Spinal cord (tissue), 10 donors: ENCODE measurements around the gene MED10. TPM values are rescaled to one million over a fixed set of nuclear protein-coding genes. Genes with fewer than 3 reads are reported as not detected.
A peak's percentile ranks its signal among the peaks of the same experiment; 100 is the strongest.

Source experiments
- DNase-seq, 6 donors: peaks; one replicate each; pipeline versions ENCODE4 v3.0.0 to v3.0.0-alpha.2; 2013 to 2015; ENCODE audit warnings: low spot score in 6 of 6, low read depth in 4 of 6
- H3K27ac ChIP-seq: one replicate; pipeline ENCODE4 v1.5.1; 2013; ENCODE audit warnings: low read depth, low read length, control low read depth
- H3K27me3 ChIP-seq: one replicate; pipeline ENCODE4 v1.6.1; 2013; ENCODE audit warnings: low read length; ENCODE audit not compliant: control insufficient read depth, insufficient read depth
- H3K36me3 ChIP-seq: one replicate; pipeline ENCODE4 v1.6.1; 2013; ENCODE audit warnings: low read length; ENCODE audit not compliant: control insufficient read depth, insufficient read depth
- H3K4me1 ChIP-seq: one replicate; pipeline ENCODE4 v1.6.1; 2013; ENCODE audit warnings: low read length; ENCODE audit not compliant: control insufficient read depth, insufficient read depth
- H3K4me3 ChIP-seq: one replicate; pipeline ENCODE4 v1.5.1; 2013; ENCODE audit warnings: low read depth, low read length, control low read depth
- H3K9me3 ChIP-seq: one replicate; pipeline ENCODE4 v1.6.1; 2013; ENCODE audit warnings: low read length; ENCODE audit not compliant: control insufficient read depth, insufficient read depth
- WGBS: methylation state at CpG from one replicate; pipeline ENCODE4 v1.1.5; 2013; ENCODE audit warnings: missing lambda C conversion rate; ENCODE audit not compliant: insufficient coverage; 5-methylcytosine and 5-hydroxymethylcytosine counted together
- polyA plus RNA-seq, 2 donors: library from polyadenylated mRNA; unstranded; fragments of 120-200 nt; gene quantifications; one replicate each; pipeline ENCODE4 v1.2.1, GENCODE V29; 2013; ENCODE audit not compliant: insufficient read length in 2 of 2
- total RNA-seq, 2 donors: library from RNA; depleted of rRNA in 1 of 2; stranded (reverse); fragments of 120-200 nt in 1 of 2; fragments of >200 nt in 1 of 2; gene quantifications; one replicate each; pipeline versions ENCODE4 v1.2.3 to v1.2.4, GENCODE V29; 2013 to 2014
- donor health status: healthy.

The MED10 gene
- total and polyA plus RNA-seq, 4 donors, result 10.8 to 58.8 (median 36.0) TPM

DNA sequence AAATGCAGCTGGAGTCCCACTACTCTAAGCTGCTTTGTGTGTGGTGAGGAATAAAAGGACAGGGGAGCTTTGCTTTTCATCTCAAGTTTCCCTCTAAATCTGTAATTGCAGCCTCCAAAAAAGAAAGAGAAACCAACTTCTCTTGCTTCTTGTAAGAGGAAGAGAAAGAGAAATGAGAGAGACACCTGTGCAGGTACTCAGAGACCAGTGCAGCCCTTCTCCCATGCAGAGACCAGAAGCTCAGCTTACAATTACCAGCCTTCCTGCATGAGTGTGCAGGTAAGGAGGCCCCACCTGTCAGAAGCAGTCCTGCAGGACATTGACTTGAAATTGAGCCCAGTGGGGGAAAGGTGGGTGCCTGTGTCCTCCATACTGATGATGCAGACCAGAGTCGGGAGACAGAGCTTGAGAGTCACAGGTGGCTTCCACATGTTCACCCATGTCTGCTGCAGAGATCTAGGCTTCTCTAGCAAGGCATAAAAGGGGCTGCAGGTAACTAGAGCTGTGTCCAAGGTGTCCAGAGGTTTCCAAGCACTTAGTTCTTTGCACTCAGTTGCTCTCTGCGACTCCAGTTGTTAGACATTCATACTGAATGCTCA is 15.3 kb upstream of the MED10 start:
- Histone ChIP-seq H3K4me3 (no peak overlapping the region), H3K27me3 (no peaks in the 10 kb centered on the region)
- 89% methylated on average over 2 of the region's 2 CpGs for WGBS

DNA sequence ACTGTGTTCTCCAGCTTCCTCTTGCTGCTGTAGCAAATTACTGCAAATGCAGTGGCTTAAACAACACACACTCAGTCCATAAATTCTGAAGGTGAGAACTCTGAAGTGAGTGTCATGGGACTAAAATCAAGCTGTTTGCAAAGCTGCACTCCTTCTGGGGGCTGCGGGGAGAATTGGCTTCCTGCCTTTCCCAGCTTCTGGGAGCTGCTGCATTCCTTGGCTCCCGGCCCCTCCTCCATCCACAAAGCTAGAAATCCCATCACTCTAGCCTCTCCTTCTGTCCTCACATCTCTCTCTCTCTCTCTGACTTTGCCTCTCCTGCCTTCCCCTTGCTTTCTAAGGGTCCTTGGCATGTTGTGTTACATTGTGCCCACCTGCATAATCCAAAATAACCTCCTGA is 14.2 kb upstream of the MED10 start:
- WGBS, result 46% methylated on average over 2 of the region's 2 CpGs
- Histone ChIP-seq H3K27ac (no peak overlapping the region), H3K4me3 (no peak overlapping the region), H3K36me3 (no peaks in the 10 kb centered on the region), H3K27me3 (no peaks in the 10 kb centered on the region), H3K9me3 (no peaks in the 10 kb centered on the region), H3K4me1 (no peaks in the 10 kb centered on the region)
- DNase-seq, result no peak

More for the DNA sequence above, 15.3 kb upstream of the MED10 start:
- DNase-seq, result no peak
- no peaks in the 10 kb centered on the region for H3K4me1 ChIP-seq
- H3K9me3 ChIP-seq, result no peaks in the 10 kb centered on the region
- H3K27ac ChIP-seq, result no peak overlapping the region
- no peaks in the 10 kb centered on the region for H3K36me3 ChIP-seq

DNA sequence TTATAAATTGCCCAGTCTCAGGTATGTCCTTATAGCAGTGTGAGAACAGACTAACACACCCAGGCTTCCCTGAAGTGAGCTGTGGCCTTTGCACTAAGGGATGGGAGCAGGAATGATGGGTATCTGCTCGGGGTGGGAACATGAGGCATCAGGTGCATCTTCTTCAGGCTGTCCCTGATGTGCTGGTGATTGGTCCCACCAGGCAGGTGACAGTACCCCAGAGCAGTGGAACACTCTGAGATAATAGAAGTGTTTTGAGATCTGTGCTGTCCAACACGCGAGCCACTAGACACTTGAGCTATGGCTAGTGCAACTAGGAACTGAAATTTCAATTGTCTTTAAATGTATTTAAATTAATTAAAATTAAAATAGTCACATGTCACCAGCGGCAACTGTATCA is 12.8 kb upstream of the MED10 start:
- WGBS, result 85% methylated on average over 1 of the region's 4 CpGs
- no peaks in the 10 kb centered on the region for H3K9me3 ChIP-seq
- no peaks in the 10 kb centered on the region for H3K27me3 ChIP-seq
- DNase-seq, result no peak
- no peaks in the 10 kb centered on the region for H3K4me1 ChIP-seq
- H3K27ac ChIP-seq, result no peak overlapping the region
- H3K36me3 ChIP-seq, result no peaks in the 10 kb centered on the region
- no peak overlapping the region for H3K4me3 ChIP-seq

DNA sequence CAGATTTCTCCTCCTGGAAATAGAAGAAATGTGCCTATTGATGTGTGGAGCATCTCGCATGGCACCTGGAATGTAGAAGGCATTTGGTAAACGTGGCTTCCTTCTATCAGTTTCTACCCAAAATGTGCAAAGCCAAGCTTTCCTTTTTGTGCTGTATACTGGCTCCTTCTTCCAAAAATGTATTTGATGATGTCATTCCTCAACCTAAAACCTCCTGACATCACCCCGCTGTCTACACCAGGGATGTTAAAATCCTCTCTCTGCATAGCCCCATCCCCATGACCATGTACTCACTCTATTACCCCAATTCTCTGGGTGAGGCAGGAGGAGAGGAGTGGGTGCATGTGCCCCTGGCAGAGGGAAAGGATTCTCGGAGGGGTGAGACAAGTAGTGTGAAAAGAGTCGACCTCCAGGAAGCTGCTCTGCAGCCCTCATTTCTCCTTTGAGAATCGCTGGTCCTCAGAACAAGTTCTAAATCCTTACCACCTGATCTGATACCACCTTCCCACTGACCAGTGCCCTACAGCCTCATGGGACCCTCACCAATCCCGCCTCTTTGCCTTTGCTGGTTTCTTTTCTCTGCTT is 11.7 kb upstream of the MED10 start:
- no peaks in the 10 kb centered on the region for H3K36me3 ChIP-seq
- no peak overlapping the region for H3K4me3 ChIP-seq
- H3K4me1 ChIP-seq, result no peaks in the 10 kb centered on the region
- WGBS, result 87% methylated on average over 5 of the region's 7 CpGs
- DNase-seq, result no peak
- H3K27ac ChIP-seq, result no peak overlapping the region
- H3K9me3 ChIP-seq, result no peaks in the 10 kb centered on the region
- H3K27me3 ChIP-seq, result no peaks in the 10 kb centered on the region

DNA sequence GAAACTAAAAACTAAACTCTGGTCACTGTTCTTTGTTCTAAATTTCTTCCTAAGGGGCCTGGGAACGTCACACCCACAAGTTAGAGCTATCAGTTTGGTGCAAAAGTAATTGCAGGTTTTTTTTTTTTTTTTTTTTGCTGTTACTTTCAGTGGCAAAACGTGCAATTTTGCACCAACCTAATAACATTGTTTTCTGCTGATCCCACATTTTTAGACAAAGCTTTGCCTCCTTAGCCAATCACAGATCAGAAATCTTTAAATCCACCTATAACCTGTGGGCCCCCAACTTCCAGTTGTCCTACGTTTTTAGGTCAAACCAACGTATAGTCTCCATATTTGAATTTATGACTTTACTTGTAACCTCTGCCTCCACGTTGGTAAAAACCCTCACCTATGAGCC is 11.1 kb upstream of the MED10 start:
- no peaks in the 10 kb centered on the region for H3K4me1 ChIP-seq
- H3K27me3 ChIP-seq, result no peaks in the 10 kb centered on the region
- no peak overlapping the region for H3K4me3 ChIP-seq
- no peak overlapping the region for H3K27ac ChIP-seq
- H3K9me3 ChIP-seq, result no peaks in the 10 kb centered on the region
- H3K36me3 ChIP-seq, result no peaks in the 10 kb centered on the region
- DNase-seq, result no peak
- WGBS, result 89% methylated on average over 3 of the region's 5 CpGs

DNA sequence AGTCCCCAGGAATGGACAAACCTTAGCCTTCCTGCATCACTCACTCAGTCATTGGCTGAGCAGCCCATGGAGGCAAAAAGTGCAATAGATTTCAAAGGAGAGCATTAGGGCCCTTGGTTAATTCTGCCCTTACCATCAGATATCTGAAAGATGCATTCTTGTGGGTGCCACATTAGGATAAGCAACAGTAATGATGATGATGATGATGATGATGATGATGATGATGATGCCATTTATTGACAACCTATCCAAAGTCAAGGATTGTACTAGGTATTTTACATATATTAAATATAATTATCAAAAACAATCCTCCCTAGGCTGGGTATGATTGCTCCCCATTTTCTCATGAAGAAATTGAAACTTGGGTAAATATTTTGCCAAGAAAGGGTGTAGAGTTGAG is 9.6 kb upstream of the MED10 start:
- Histone ChIP-seq H3K27me3 (no peaks in the 10 kb centered on the region), H3K36me3 (no peaks in the 10 kb centered on the region), H3K4me3 (no peak overlapping the region), H3K27ac (no peak overlapping the region), H3K9me3 (no peaks in the 10 kb centered on the region), H3K4me1 (no peaks in the 10 kb centered on the region)
- no peak for DNase-seq

DNA sequence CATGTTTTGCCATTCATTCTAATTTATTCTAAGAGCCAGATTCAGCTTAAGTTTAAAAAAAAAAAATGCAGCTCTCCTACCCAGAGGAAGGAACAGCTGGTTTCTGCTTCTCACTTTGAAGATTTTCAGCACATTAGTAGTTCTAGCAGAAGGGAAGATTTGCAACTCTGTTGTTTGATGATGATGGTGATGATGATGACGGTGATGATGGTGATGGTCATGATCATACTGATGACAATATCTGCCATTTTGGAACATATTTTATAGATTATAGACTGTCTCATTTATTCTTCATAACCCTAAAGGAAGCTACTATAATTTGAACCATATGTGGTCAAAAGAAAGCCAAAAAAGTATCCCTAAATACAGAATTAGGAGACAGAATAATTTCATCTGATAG is 7.9 kb upstream of the MED10 start:
- peak in 1 of 6 donors; percentile 36 for DNase-seq
- no peaks in the 10 kb centered on the region for H3K9me3 ChIP-seq
- H3K36me3 ChIP-seq, result no peaks in the 10 kb centered on the region
- H3K4me1 ChIP-seq, result no peaks in the 10 kb centered on the region
- no peak overlapping the region for H3K4me3 ChIP-seq
- H3K27me3 ChIP-seq, result no peaks in the 10 kb centered on the region
- no CpG with 5 or more reads among the region's 1 CpG for WGBS
- H3K27ac ChIP-seq, result no peak overlapping the region

DNA sequence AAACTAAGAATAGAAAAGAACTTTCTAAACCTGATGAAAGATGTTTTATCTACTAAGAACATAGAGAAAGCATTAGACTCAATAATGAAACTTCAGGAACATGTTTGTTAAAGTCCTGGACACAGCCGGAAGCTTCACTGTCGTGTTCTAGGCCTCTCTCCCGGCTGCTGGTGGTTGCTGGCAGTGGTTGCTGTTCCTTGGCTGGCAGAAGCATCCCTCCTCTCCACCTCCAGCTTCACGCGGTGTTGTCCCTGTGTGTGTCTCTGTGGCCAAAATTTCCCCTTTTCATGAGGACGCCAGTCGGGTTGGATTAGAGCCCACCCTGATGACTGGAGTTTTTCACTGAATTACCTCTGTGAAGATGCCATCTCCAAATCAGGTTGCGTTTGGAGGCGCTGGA is 6.5 kb upstream of the MED10 start:
- no peak overlapping the region for H3K4me3 ChIP-seq
- WGBS, result 86% methylated on average over 6 of the region's 9 CpGs
- H3K9me3 ChIP-seq, result no peaks in the 10 kb centered on the region
- H3K4me1 ChIP-seq, result no peaks in the 10 kb centered on the region
- no peaks in the 10 kb centered on the region for H3K36me3 ChIP-seq
- no peak overlapping the region for H3K27ac ChIP-seq
- no peak for DNase-seq
- H3K27me3 ChIP-seq, result no peaks in the 10 kb centered on the region

DNA sequence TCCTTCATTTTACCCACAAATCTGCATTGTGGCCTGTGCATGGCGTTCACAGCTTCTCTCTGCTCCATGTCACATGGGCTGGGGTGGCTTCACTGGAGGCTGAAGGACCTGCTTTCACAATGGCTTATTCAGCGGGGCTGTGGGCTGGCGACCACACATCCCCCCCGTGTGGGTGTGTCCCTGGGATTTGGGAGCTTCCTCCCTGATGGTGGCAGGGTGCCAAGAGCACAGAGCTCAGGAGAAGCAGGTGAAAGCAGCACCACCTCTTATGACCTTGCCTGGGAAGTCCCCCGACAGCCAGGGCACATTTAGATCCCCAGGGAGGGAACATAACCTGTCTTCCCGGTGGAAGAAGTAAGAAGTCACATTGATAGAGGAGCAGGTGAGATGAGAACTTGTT is 5.0 kb upstream of the MED10 start:
- H3K4me3 ChIP-seq, result no peak overlapping the region
- no peaks in the 10 kb centered on the region for H3K36me3 ChIP-seq
- H3K27ac ChIP-seq, result no peak overlapping the region
- DNase-seq, result no peak
- H3K9me3 ChIP-seq, result no peaks in the 10 kb centered on the region
- peaks cover 4% of the 10 kb centered on the region for H3K4me1 ChIP-seq
- 53% methylated on average over 4 of the region's 6 CpGs for WGBS
- H3K27me3 ChIP-seq, result no peaks in the 10 kb centered on the region

DNA sequence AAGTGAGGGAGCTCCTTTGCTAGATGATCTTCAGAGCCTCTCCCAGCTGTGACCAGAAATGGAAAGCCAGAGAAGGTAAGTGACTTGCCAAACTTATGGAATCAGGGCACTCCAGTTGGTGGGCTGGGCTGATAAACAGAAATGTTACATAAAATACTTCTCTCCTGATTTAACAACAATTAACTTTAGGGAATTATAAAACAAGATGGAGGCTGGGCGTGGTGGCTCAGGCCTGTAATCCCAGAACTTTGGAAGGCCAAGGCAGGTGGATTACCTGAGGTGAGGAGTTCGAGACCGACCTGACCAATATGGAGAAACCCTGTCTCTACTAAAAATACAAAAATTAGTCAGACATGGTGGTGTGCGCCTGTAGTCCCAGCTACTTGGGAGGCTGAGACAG is 899 bp upstream of the MED10 start:
- no peaks in the 10 kb centered on the region for H3K27me3 ChIP-seq
- no CpG with 5 or more reads among the region's 4 CpGs for WGBS
- peaks cover 2% of the 10 kb centered on the region for H3K36me3 ChIP-seq
- H3K9me3 ChIP-seq, result no peaks in the 10 kb centered on the region
- H3K27ac ChIP-seq, result no peak overlapping the region
- no peak for DNase-seq
- H3K4me1 ChIP-seq, result peaks cover 14% of the 10 kb centered on the region
- H3K4me3 ChIP-seq, result peak overlapping the region; percentile 95
